ENCODE measurements around the gene SPATA9. TPM values are rescaled to one million over a fixed set of nuclear protein-coding genes. Genes with fewer than 3 reads are reported as not detected.

Gene SPATA9, protein sequence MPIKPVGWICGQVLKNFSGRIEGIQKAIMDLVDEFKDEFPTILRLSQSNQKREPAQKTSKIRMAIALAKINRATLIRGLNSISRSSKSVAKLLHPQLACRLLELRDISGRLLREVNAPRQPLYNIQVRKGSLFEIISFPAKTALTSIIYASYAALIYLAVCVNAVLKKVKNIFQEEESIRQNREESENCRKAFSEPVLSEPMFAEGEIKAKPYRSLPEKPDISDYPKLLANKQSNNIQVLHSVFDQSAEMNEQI
- 0.16 and 0.61 TPM in 2 replicates for total RNA-seq

DNA sequence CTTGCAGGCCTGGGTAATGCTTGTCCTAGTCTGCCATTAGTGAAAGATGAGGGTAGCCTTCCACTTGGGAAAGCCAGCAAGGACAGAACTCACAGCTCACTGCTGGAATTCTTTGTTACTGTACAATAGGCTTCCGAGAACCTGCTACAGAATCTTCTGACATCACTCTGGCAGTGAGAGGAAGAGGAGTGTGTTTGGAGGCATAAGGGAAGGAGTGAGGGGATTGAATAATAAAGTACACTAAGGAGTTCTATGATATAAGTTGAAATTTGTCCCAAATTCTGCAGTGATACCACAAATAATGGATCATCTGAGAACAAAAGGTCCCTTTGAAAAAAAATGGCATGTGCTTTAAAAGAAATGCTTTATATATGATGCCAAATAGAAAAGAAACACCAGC is at the start of gene SPATA9:
Gene SPATA9, minus strand, starts transcription at position 101 of the 400 bp plus-strand sequence. CDS start 137 bp downstream, outside the sequence.

DNA sequence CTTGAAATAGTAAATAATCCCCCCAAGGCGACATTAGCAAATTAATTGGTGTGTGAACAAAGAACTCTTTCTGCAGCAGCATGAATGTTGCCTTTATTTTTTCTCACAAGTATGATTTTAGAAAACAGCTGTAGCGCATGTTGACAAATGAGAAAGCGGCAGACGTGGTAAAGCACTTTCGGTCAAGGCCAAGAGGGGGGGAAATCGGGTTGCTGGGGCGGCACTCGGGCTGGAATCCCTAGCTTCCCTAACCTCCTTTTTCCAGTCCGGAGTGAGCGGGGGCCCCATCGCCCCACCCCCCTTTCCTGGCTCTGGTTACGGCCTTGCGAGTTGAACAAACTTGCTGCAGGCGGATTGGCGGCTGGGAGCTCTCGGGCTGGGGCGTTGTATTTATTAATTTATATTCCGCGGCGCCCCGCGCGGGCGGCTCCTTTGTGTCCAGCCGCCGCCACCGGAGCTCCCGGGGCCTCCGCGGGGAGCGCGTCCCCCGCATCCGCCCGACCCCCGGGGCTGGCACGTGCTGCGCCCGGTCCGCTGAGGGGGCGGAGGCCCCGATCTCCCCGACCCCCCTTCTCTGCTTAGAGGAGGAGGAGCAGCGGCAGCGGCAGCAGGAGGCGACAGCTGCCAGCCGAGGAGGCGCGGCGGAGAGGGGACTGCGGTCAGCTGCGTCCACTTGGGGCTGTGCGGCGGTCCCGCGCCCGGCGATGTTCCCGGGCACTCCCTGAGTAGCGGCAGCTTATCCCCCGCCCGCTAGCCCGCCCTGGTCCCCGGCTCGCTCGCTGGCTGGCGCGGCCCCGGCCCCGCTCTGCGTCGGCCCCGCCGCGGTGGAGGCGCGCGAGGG is 48.2 kb upstream of the SPATA9 start, which contains the start of gene RHOBTB3:
Gene RHOBTB3, plus strand, starts transcription at position 607 of the 841 bp plus-strand sequence. CDS start 347 bp downstream, outside the sequence.

DNA sequence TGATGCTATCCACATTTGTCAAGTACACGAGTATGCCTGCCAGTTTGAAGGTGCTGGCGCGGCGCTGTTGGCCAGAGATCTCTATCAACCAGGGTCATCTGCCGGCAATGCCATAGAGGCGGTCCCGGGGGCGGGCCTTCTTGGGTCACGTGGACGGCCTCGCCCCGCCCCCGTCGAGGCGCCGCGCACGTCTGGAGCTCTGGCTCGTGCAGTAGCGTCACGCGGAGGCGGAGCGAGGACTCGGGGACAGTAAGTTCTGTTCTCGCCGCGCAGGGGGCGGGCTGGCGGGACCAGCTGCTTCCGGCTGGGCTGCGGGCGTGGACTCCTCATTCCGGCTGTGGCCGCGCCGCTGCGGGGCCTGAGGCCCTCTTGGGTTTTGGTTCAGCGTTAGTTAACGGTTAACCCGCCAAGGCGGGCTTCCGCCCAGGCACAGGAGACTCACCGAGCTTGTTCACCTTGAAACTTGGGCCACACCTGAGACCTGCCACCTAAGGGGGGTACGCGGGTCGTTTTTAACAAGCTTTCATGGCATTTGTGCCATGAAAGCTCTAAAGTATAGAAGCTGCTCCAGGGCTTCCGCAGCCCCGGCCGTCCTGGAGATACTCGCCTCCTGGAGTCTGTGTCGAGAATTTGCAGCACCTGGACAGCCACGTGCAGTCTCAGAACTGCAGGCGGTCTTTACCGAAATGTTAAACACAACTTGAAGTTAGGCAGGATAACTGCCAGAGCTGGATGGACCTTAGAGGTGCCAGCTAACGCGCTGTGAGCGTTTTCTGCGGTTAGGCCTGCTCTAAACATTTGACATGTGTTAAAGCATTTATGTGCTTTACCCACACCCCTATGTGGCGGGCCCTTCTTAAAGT is 36.0 kb downstream of the SPATA9 start, which contains the start of gene RFESD:
Gene RFESD, plus strand, starts transcription at position 209 of the 863 bp plus-strand sequence. CDS start 5,495 bp downstream, outside the sequence.

DNA sequence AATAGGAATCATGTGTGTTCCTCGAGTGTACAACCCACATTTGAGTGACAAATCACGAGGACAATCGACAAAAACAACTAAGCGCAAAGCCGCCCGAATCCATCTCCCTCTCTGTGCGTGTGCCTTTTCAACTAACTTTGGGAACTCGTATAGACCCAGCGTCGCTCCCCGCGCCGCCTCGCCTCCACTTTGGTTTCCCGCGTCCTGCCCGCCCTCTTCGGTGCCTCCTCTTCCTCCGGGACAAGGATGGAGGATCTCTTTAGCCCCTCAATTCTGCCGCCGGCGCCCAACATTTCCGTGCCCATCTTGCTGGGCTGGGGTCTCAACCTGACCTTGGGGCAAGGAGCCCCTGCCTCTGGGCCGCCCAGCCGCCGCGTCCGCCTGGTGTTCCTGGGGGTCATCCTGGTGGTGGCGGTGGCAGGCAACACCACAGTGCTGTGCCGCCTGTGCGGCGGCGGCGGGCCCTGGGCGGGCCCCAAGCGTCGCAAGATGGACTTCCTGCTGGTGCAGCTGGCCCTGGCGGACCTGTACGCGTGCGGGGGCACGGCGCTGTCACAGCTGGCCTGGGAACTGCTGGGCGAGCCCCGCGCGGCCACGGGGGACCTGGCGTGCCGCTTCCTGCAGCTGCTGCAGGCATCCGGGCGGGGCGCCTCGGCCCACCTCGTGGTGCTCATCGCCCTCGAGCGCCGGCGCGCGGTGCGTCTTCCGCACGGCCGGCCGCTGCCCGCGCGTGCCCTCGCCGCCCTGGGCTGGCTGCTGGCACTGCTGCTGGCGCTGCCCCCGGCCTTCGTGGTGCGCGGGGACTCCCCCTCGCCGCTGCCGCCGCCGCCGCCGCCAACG is 62.5 kb downstream of the SPATA9 start, which contains the start of gene GPR150:
Gene GPR150, plus strand, starts transcription at position 58 of the 840 bp plus-strand sequence. Its CDS starts 189 bp downstream, at position 247.

Other genes starting within 250 kb of the SPATA9 start
- gene SKIC3, start 128.0 kb downstream of the SPATA9 start, total RNA-seq = 131 and 169 TPM in 2 replicates
- gene ARSK, start 127.9 kb downstream of the SPATA9 start, total RNA-seq = 12.5 and 13.3 TPM in 2 replicates
- under 0.01 and 0.12 TPM in 2 replicates for gene GPR150, start 62.9 kb downstream of the SPATA9 start, total RNA-seq
- 1.5 and 1.7 TPM in 2 replicates for gene RFESD, start 36.2 kb downstream of the SPATA9 start, total RNA-seq
- gene RHOBTB3, start 48.3 kb upstream of the SPATA9 start, total RNA-seq = 309 and 354 TPM in 2 replicates
- 22.6 and 33.2 TPM in 2 replicates for gene GLRX, start 139.7 kb upstream of the SPATA9 start, total RNA-seq